Panc1 (cell line): ENCODE measurements around the gene CACNA1E.
"Not testable (repeated sequence)": the region's sequence is repeated elsewhere in the genome, so short reads cannot be mapped to it uniquely, and the experiment has no call there.

ENCODE experiments used
- CTCF ChIP-seq: fragments of 450-650 bp; IDR thresholded peaks from 2 replicates; pipeline ENCODE4 v1.5.1; 2017; ENCODE audit warnings: mild to moderate bottlenecking
- POLR2AphosphoS5 ChIP-seq: IDR thresholded peaks from 2 replicates; pipeline ENCODE4 v1.6.1; 2012; ENCODE audit warnings: mild to moderate bottlenecking, low read depth, low read length, moderate library complexity
- REST ChIP-seq, 2 experiments: IDR thresholded peaks; 2 replicates each; pipeline ENCODE4 v1.6.1; 2011 to 2012; ENCODE audit warnings: low read depth in 2 of 2, control low read depth in 1 of 2, low read length in 1 of 2, mild to moderate bottlenecking in 1 of 2, moderate library complexity in 1 of 2; ENCODE audit not compliant: insufficient read depth in 1 of 2
- SIN3A ChIP-seq: IDR thresholded peaks from 2 replicates; pipeline ENCODE4 v1.6.1; 2012; ENCODE audit warnings: low read depth, mild to moderate bottlenecking, low read length, moderate library complexity, borderline replicate concordance; ENCODE audit not compliant: insufficient read depth
- TCF7L2 ChIP-seq: IDR thresholded peaks from 2 replicates; pipeline ENCODE4 v1.6.1; 2011; ENCODE audit warnings: mild to moderate bottlenecking, low read depth, low read length, inconsistent platforms

GRCh38 chr1:181528241-181528640 is 44.9 kb downstream of the CACNA1E start:
- not testable (repeated sequence) for TF ChIP-seq SIN3A; CTCF; POLR2AphosphoS5; TCF7L2; REST (IDR thresholded peaks at IDR 0.05; ENCODE audit: insufficient read depth in 1 of 2, low read depth in 2 of 2, low read length in 1 of 2)
